C4-2B (cell line): Measurements from ENCODE around the gene PROM1.

Source experiments
- H3K27ac ChIP-seq: fragments of 450-650 bp; 2 replicates; pipeline ENCODE4 v1.5.1; 2017
- ZFX ChIP-seq: fragments of 450-650 bp; IDR thresholded peaks from 2 replicates; pipeline ENCODE4 v1.6.1; 2017
- TF ChIP-seq, protein P1 (sequence below): fragments of 450-650 bp; conservative IDR thresholded peaks from 2 replicates; pipeline ENCODE4 v1.5.1; 2017; ENCODE audit warnings: mild to moderate bottlenecking

Gene PROM1

DNA sequence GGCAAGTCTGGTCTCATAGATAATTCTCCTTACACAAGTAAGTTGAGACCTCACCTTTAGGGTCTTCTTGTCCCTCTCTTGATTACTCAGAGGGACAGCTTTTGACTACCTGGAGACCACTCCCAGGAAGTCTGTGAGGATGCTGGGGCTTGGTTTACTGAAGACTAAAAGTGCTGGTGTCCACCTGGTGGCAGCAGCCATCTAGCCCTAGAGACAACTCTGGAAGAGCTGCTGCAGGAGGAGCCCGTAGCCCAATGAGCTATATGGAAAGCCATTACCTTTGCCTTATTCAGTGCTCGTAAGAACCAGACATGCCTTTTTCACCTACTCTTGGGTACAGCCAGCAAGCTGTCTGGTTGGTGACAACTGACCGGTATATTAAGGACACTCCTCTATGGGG, 128.2 kb downstream of the PROM1 start:
- no peak overlapping the region for H3K27ac ChIP-seq
- TF ChIP-seq ZFX = no peak
- TF ChIP-seq, protein P1, sequence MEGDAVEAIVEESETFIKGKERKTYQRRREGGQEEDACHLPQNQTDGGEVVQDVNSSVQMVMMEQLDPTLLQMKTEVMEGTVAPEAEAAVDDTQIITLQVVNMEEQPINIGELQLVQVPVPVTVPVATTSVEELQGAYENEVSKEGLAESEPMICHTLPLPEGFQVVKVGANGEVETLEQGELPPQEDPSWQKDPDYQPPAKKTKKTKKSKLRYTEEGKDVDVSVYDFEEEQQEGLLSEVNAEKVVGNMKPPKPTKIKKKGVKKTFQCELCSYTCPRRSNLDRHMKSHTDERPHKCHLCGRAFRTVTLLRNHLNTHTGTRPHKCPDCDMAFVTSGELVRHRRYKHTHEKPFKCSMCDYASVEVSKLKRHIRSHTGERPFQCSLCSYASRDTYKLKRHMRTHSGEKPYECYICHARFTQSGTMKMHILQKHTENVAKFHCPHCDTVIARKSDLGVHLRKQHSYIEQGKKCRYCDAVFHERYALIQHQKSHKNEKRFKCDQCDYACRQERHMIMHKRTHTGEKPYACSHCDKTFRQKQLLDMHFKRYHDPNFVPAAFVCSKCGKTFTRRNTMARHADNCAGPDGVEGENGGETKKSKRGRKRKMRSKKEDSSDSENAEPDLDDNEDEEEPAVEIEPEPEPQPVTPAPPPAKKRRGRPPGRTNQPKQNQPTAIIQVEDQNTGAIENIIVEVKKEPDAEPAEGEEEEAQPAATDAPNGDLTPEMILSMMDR = no peak

DNA sequence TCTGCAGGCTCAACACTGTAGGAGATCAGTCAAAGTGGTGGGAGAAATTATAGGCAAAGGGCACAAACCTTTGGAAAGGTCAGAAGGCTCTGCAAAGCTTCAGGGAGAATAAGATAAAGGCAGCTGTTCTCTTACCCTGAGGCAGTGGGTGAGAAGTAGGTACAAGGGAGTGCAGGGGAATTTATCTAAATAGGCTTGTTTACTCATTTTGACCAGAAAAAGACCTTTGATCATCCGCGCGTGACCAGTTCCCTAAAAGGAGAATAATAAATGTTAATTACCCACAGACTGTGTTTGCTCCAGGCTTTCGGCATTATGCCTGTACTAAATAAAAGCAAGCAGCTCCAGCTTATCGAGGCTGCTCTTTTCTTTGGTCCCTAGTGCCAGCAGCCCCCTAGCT, 130.2 kb downstream of the PROM1 start:
- H3K27ac ChIP-seq = no peak overlapping the region
- TF ChIP-seq, protein P1 = no peak
- no peak for TF ChIP-seq ZFX

DNA sequence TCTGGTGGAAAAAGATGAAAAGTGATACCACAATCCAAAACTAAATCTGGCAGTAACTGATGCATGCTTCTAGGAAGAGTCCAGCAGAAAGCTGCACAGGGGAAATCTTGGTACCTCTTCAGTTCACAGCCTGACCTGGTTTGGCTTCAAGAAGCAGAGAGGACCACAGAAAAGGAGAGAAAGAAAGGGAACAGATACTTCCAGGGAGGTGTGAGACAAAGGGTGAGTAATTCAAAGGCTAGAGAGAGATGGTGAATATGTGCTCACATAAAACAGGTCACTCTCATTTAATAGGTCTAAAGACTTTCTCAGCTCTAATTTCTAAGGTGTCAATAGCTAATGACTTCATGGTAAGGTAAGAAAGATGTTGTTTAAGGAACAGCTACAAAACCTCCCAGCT, 132.0 kb downstream of the PROM1 start:
- TF ChIP-seq ZFX = no peak
- TF ChIP-seq, protein P1 = no peak
- no peak overlapping the region for H3K27ac ChIP-seq

DNA sequence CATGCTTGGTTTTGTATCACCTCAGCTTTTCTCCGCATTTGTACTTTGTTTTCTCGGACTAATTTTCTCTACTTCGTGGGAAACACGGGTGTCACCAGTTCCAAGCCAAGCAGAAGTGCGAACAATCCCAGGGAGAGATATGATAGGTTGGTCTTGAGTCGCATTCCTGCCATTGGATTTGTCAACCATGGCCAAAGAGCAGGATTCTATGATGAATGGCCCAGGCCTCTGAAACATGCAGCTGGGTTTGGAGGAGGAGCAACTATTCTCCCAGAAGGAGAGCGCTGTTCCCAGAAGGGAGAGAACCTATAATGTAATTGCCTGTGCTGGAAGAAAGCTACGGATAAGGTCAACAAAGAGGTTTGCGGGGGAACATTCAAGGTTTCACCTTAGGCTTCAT, 135.0 kb downstream of the PROM1 start:
- no peak overlapping the region for H3K27ac ChIP-seq
- no peak for TF ChIP-seq ZFX
- TF ChIP-seq, protein P1 = no peak

DNA sequence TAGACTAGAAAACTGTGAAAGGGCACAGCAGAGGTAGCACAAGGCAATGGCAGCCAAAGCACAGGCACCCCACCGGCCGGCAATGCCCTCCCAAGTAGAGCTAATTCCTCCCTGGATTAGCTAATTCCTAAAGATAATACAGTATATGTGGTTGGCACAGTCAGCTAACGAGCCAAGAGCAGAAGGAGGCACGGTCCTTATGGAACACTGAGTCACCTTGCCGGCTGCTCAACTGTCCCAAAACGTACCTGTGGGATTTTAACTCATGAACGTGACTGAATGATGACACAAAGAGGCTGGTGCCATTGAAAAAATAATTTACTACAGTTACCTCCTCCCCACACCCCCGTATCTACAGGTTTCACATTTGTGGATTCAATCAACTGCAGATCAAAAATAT, 136.1 kb downstream of the PROM1 start:
- no peak overlapping the region for H3K27ac ChIP-seq

DNA sequence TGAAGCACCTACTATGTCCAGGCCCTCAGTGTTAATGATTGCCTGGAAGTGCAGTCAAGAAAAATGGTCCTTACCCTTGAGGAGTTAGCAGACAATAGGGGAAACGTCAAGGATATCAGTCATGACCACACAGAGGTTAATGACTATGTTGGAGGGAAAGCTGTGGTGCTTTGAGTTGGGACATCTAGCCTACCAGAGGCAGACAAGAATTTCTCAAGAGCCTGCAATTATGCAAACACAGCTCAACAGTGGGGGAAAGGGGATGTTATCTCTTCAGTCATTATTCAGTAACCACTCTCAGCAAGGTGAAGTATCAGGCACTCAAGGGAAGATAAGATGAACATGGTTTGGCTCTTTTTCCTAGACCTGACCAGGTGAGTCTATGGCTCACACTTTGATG, 138.3 kb downstream of the PROM1 start:
- TF ChIP-seq, protein P1 = no peak
- no peak for TF ChIP-seq ZFX
- H3K27ac ChIP-seq = no peak overlapping the region

More for the DNA sequence above, 136.1 kb downstream of the PROM1 start:
- TF ChIP-seq, protein P1 = no peak
- TF ChIP-seq ZFX = no peak

DNA sequence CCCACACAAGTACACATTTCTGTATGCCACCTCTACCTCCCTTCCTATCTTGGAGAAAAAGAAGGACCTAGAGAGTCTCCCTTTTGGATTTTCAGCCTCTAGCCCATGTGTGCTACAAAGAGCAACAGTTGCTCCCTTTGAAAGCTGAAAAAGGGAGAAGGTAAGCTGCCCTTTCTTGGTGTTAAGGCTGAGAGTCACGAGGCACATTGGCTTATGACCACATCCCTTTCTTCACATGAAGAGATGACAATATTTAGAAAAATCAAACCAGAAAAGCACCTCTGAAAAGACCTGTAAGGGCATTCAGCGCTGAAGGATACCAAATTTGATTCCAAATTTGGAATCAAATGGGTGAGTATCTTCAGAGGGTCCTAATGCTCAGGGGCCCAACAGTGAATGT, 138.9 kb downstream of the PROM1 start:
- H3K27ac ChIP-seq = no peak overlapping the region
- TF ChIP-seq ZFX = no peak
- TF ChIP-seq, protein P1 = no peak
